GM10248 (cell line): ENCODE results near the gene CDC34.

Experiments used
- CTCF ChIA-PET: fragments of 300-600 bp; sonication (Branson Sonifier 250); formaldehyde crosslinking; extraction: SDS; loops from one replicate; lab custom pipeline; 2021; ENCODE audit warnings: antibody characterized with exemption; lab: Yijun Ruan, JAX
- POLR2A ChIA-PET: fragments of 350-650 bp; sonication (Branson Sonifier 250); formaldehyde crosslinking; extraction: SDS; loops from one replicate; lab custom pipeline; 2020; ENCODE audit warnings: antibody characterized with exemption; lab: Yijun Ruan, JAX
- DNase-seq: peaks from one replicate; pipeline ENCODE4 v3.0.0; 2012; ENCODE audit errors: extremely low spot score
- TF ChIP-seq, protein P1 (sequence below): IDR thresholded peaks from 2 replicates; pipeline ENCODE4 v1.5.1; 2012; ENCODE audit warnings: mild to moderate bottlenecking, low read depth; ENCODE audit errors: extremely low read depth, missing control alignments, control extremely low read depth

Gene CDC34

DNA sequence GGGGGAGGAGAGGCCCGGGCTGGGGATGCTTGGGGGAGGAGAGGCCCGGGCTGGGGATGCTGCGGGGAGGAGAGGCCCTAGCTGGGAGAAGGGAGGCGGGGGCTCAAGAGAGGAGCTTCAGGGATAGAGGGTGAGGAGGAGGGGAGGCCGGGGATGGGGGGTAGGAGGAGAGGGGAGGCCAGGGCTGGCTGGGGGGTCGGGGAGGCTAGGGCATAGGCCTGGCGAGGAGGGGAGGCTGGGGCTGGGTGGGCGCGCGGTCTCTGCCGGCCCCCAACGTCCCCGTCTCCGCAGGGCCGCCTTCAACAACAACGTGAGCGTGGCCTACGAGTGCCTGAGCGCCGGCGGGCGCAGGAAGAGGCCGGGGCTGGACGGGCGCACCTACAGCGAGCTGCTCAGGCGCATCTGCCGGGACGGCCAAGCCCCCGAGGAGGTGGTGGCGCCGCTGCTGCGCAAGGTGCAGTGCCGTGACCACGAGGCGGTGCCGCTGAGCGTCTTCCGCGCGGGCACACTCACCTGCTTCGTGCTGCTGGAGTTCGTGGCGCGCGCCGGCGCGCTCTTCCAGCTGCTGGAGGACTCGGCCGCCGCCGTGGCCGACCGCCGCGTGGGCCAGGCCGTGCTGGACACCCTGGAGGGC, 12.8 kb upstream of the CDC34 start:
- CTCF ChIA-PET = interaction anchor here (4.8 kb wide), 1 partner anchor 8 kb away, joined by 48 read pairs; no protein-coding TSS in a partner anchor
- TF ChIP-seq, protein P1, sequence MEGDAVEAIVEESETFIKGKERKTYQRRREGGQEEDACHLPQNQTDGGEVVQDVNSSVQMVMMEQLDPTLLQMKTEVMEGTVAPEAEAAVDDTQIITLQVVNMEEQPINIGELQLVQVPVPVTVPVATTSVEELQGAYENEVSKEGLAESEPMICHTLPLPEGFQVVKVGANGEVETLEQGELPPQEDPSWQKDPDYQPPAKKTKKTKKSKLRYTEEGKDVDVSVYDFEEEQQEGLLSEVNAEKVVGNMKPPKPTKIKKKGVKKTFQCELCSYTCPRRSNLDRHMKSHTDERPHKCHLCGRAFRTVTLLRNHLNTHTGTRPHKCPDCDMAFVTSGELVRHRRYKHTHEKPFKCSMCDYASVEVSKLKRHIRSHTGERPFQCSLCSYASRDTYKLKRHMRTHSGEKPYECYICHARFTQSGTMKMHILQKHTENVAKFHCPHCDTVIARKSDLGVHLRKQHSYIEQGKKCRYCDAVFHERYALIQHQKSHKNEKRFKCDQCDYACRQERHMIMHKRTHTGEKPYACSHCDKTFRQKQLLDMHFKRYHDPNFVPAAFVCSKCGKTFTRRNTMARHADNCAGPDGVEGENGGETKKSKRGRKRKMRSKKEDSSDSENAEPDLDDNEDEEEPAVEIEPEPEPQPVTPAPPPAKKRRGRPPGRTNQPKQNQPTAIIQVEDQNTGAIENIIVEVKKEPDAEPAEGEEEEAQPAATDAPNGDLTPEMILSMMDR = peak; percentile 16
- DNase-seq = no peak
- POLR2A ChIA-PET = no interaction called here

DNA sequence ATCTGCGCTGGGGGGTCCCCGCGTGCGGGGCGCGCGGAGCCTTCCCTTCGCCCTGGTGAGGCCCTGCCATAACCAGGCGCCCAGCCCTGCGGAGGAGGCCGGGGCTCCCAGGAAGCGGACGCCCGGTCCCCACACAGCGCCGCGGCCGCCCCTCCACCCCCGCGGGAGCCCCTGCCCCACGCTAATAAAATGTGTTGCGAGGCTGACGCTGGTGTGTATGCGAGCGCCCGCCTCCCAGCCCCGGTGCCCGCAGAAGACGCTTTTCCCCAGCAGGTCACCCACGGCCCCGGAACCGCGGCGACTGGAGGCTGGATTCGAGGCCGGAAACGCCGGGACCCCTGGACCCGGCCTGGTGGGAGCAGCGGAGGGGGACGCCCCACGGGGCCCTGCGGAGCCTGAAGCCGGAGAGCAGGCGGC, 12.1 kb upstream of the CDC34 start:
- no peak for DNase-seq
- CTCF ChIA-PET = interaction anchor here (4.8 kb wide), 1 partner anchor 9 kb away, joined by 48 read pairs; no protein-coding TSS in a partner anchor
- TF ChIP-seq, protein P1 = no peak
- POLR2A ChIA-PET = no interaction called here

DNA sequence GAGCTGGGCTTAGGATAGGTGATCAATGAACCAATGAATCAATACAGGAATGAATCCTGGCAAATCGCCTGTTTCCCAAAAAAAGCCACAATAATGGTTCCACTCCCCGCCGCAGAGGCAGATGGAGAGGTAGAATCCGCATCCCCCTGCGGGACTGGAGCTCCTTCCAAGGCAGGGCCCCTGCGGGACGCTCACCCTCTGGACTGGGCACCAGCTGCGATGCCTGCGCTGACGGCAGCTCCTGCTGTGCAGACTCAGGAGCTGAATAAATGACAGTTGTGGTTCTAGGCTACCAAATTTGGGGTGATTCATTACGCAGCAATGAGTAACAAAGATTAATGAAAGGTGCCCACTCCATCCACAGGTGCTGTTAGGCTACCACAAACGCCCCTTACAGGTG, 8.8 kb upstream of the CDC34 start:
- POLR2A ChIA-PET = no interaction called here
- CTCF ChIA-PET = interaction anchor here (1.1 to 4.8 kb wide), 2 partner anchors 8 to 12 kb away, joined by 3 to 48 read pairs; no protein-coding TSS in a partner anchor
- DNase-seq = no peak
- TF ChIP-seq, protein P1 = no peak

DNA sequence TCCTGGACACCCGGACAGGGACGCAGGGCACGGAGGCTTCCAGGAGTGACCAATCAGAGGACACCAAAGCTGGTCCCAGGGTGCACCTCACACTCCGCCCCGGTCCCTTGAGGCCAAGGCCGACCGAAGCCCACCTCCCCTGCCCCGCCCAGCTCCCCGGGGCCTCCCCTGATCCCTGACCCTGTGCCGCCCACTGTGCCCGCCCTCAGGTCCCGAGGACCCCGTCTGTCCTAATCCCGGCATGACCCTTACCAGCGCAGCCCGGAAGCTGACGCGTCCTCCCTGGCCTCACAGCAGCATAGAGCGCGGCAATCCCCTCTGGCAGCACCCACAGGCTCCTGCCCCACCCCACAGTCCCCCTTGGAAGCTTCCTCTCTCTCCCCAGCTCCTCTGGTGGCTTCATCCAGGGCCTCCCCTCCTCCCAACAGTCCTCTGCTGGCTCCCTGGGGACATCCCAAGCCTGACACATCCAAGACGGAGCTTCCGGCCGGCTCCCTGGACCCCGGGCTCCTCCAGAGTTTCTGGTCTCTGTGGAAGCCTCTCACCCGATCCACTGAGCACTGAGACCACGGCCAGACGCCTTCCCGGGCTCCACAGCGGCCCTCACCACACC, 7.4 kb upstream of the CDC34 start:
- DNase-seq = no peak
- TF ChIP-seq, protein P1 = no peak
- CTCF ChIA-PET = interaction anchor here (1.1 kb wide), 1 partner anchor 13 kb away, joined by 4 read pairs; no protein-coding TSS in a partner anchor
- POLR2A ChIA-PET = no interaction called here

DNA sequence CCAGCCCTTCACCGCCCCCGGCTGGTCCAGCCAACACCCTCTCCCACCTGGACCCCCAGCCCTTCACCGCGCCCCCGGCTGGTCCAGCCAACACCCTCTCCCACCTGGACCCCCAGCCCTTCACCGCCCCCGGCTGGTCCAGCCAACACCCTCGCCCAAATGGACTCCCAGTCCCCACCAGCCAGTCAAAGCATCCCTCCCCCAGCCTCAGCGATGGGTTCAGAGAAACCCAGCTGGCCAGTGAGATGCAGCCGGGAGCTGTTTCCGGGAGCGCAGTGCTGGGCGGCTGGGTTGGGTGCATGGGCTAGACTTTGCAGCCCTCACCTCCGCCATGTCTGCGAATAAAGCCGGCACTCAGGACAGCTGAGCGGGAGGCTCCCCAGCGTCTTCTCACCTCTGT, 6.5 kb upstream of the CDC34 start:
- ChIA-PET CTCF (interaction anchor here (2.2 kb wide), 1 partner anchor 14 kb away, joined by 10 read pairs; no protein-coding TSS in a partner anchor), POLR2A (no interaction called here)
- DNase-seq = no peak
- TF ChIP-seq, protein P1 = no peak

DNA sequence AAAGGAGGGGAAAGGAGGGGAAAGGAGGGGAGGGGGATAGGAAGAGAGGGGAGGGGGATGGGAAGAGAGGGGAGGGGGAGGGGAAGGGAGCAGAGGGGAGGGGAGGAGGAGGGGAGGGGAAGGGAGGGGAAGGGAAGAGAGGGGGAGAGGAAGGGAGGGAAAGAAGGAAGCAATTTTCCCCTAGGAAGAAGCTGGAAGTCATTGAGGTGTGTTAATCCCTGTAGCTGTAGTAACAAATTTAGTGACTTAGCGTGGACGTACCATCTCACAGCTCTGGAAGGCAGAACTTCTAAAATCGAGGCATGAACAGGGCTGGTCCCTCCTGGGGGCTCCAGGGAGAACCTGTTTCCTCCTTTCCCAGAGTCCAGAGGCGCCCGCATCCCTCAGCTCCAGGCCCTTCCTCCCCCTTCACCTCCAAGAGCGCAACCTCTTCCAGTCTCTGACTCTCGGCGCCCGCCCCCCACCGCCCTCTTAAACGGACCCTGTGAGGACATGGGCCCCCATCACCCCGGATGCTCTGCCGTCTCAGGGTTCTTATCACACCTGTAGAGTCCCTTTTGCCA, 5.6 kb upstream of the CDC34 start:
- POLR2A ChIA-PET = no interaction called here
- TF ChIP-seq, protein P1 = no peak
- no peak for DNase-seq
- CTCF ChIA-PET = interaction anchor here (2.2 kb wide), 1 partner anchor 15 kb away, joined by 10 read pairs; no protein-coding TSS in a partner anchor
